ENCODE results near the gene ENOX2.

The ENOX2 gene

DNA sequence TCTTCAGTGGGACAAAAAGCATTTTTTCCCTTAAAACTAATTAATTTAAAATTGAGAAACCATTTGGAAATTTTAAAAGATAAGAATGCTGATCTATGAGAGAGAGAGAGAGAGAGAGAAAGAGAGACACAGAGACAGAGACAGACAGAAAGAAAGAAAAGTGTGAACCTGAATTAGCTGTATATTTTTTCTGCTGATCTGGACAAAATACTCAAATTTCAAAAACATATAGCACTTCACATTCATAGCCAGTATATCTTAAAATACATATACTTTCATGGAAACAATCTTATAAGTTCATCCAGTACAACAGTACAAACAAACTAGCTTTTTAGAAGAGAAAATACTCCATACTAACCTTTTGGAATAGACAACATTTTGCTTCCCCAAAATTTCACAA, 18.4 kb downstream of the ENOX2 start:
- H3K79me2 ChIP-seq (ENCODE audit: control insufficient read depth, insufficient read depth, low read length, poor library complexity), result no peaks in the 10 kb centered on the region
- H4K12ac ChIP-seq (ENCODE audit: low read depth, low read length), result no peak overlapping the region
- no peaks in the 10 kb centered on the region for H3K9me3 ChIP-seq (ENCODE audit: insufficient read depth, low read depth, low read length)
- no peak overlapping the region for H3K4me2 ChIP-seq (ENCODE audit: low read length)
- no peak overlapping the region for H3K27ac ChIP-seq (ENCODE audit: low read depth, low read length)
- no peak overlapping the region for H3K23ac ChIP-seq (ENCODE audit: low read length)
- H3K4ac ChIP-seq (ENCODE audit: low read depth, low read length), result no peak overlapping the region
- H3K4me1 ChIP-seq (ENCODE audit: control insufficient read depth in 1 of 2, insufficient read depth in 2 of 2, low read length in 2 of 2), result no peaks in the 10 kb centered on the region
- no peak overlapping the region for H2AK5ac ChIP-seq (ENCODE audit: low read length)
- H2AFZ ChIP-seq (ENCODE audit: insufficient read depth, low read length, poor library complexity), result no peak overlapping the region
- no peak for DNase-seq
- H2BK120ac ChIP-seq (ENCODE audit: insufficient read depth, low read length, poor library complexity), result no peak overlapping the region
- no peak overlapping the region for H4K8ac ChIP-seq (ENCODE audit: low read depth, low read length)
- H3K36me3 ChIP-seq (ENCODE audit: control insufficient read depth in 1 of 2, insufficient read depth in 2 of 2, low read length in 2 of 2), result no peaks in the 10 kb centered on the region
- no peaks in the 10 kb centered on the region for H3K27me3 ChIP-seq (ENCODE audit: insufficient read depth, low read length)
- H3K9ac ChIP-seq (ENCODE audit: low read length), result no peak overlapping the region
- no peak overlapping the region for H3K14ac ChIP-seq (ENCODE audit: low read length)
- no peak overlapping the region for H3K4me3 ChIP-seq (ENCODE audit: low read depth, low read length)
- H2BK12ac ChIP-seq (ENCODE audit: low read length), result no peak overlapping the region
- no peak overlapping the region for H2BK5ac ChIP-seq (ENCODE audit: low read depth, low read length, poor library complexity)
- H4K91ac ChIP-seq (ENCODE audit: low read depth, low read length), result no peak overlapping the region
- H3K18ac ChIP-seq (ENCODE audit: low read length), result no peak overlapping the region
- no peaks in the 10 kb centered on the region for H3K79me1 ChIP-seq (ENCODE audit: low read length)

DNA sequence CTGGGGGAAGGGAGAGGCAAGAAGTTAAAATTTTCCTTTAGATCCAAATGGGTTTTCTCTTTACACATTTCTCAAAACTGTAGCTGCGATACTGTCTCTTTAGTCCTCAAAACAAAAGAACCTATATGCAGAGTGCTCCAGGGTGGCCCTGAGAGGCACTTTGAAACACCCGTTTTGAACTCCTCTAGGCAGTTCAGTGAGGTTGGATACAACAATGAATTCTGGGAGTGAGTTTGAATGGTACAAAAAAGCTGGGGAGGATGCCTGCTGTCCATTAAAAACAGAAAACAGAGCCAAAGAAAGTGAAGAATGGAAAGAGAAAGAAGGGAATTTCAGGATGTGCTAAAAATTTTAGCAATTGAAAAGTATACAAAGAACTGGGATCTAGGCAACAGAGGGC, 23.1 kb downstream of the ENOX2 start:
- no peak overlapping the region for H2AK5ac ChIP-seq (ENCODE audit: low read length)
- H3K4me3 ChIP-seq (ENCODE audit: low read depth, low read length), result no peak overlapping the region
- no peak overlapping the region for H2BK12ac ChIP-seq (ENCODE audit: low read length)
- DNase-seq, result no peak
- no peaks in the 10 kb centered on the region for H3K4me1 ChIP-seq (ENCODE audit: control insufficient read depth in 1 of 2, insufficient read depth in 2 of 2, low read length in 2 of 2)
- H2BK120ac ChIP-seq (ENCODE audit: insufficient read depth, low read length, poor library complexity), result no peak overlapping the region
- H4K12ac ChIP-seq (ENCODE audit: low read depth, low read length), result no peak overlapping the region
- no peak overlapping the region for H3K14ac ChIP-seq (ENCODE audit: low read length)
- H3K36me3 ChIP-seq (ENCODE audit: control insufficient read depth in 1 of 2, insufficient read depth in 2 of 2, low read length in 2 of 2), result no peaks in the 10 kb centered on the region
- no peaks in the 10 kb centered on the region for H3K27me3 ChIP-seq (ENCODE audit: insufficient read depth, low read length)
- H4K91ac ChIP-seq (ENCODE audit: low read depth, low read length), result no peak overlapping the region
- H3K79me2 ChIP-seq (ENCODE audit: control insufficient read depth, insufficient read depth, low read length, poor library complexity), result no peaks in the 10 kb centered on the region
- H3K4me2 ChIP-seq (ENCODE audit: low read length), result no peak overlapping the region
- H3K4ac ChIP-seq (ENCODE audit: low read depth, low read length), result no peak overlapping the region
- no peak overlapping the region for H3K9ac ChIP-seq (ENCODE audit: low read length)
- no peaks in the 10 kb centered on the region for H3K9me3 ChIP-seq (ENCODE audit: insufficient read depth, low read depth, low read length)
- no peak overlapping the region for H2BK5ac ChIP-seq (ENCODE audit: low read depth, low read length, poor library complexity)
- no peak overlapping the region for H2AFZ ChIP-seq (ENCODE audit: insufficient read depth, low read length, poor library complexity)
- no peaks in the 10 kb centered on the region for H3K79me1 ChIP-seq (ENCODE audit: low read length)
- no CpG with 5 or more reads among the region's 2 CpGs for WGBS (ENCODE audit: extremely low coverage, insufficient coverage, insufficient read length)
- H3K23ac ChIP-seq (ENCODE audit: low read length), result no peak overlapping the region
- no peak overlapping the region for H4K8ac ChIP-seq (ENCODE audit: low read depth, low read length)
- H3K27ac ChIP-seq (ENCODE audit: low read depth, low read length), result no peak overlapping the region
- H3K18ac ChIP-seq (ENCODE audit: low read length), result no peak overlapping the region

DNA sequence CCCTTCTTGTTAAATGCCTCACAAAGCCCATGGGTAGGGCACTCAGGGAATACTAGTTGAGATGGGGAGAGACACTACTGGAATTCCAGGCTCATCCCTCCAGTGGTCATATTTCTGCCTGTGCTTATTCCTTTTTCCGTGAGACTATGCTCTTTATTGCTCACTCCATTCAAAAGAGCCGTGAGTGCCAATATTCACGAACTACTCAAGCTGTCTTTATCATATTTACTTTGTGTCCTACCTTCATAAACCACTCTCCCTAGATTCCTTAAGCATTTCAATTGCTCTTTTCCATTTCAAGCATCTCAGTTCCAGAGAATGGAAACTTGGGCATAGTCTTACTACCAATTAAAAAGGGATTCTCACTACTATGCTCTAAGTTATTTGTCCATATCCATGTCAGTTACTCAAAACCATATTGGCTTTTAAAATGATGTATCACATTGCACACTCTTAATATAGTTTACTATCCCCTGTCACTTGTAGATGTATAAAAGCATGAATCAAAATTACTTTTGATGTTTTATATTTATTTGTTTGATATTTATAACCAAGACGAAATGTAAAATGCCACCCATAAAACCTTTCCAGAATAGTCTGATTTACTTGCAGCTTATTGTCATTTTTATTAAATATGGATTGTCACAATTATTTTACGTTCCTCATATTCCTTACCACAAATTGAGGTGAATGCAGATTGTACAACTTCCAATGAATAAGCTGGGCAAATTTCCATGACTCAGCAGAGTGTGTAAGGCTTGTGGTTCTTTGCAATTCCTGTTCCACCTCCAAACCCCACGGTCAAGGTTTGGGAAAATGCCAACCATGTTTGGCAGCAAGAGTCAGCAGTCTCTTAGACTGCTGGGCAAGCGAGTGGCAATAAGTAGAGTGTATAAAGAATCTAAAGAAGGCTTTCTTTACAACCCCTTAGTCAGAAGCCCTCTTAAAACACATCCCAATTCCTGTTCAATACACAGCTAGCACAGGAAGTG, 24.4 kb downstream of the ENOX2 start:
- Histone ChIP-seq H2AK5ac (ENCODE audit: low read length) (no peak overlapping the region), H3K4me3 (ENCODE audit: low read depth, low read length) (no peak overlapping the region), H2BK12ac (ENCODE audit: low read length) (no peak overlapping the region), H4K8ac (ENCODE audit: low read depth, low read length) (no peak overlapping the region), H3K9me3 (ENCODE audit: insufficient read depth, low read depth, low read length) (no peaks in the 10 kb centered on the region), H3K27me3 (ENCODE audit: insufficient read depth, low read length) (no peaks in the 10 kb centered on the region), H3K79me1 (ENCODE audit: low read length) (no peaks in the 10 kb centered on the region), H3K79me2 (ENCODE audit: control insufficient read depth, insufficient read depth, low read length, poor library complexity) (no peaks in the 10 kb centered on the region), H3K4ac (ENCODE audit: low read depth, low read length) (no peak overlapping the region), H3K14ac (ENCODE audit: low read length) (no peak overlapping the region), H4K12ac (ENCODE audit: low read depth, low read length) (no peak overlapping the region), H3K9ac (ENCODE audit: low read length) (no peak overlapping the region), H3K27ac (ENCODE audit: low read depth, low read length) (no peak overlapping the region), H3K4me2 (ENCODE audit: low read length) (no peak overlapping the region), H3K18ac (ENCODE audit: low read length) (no peak overlapping the region), H2BK120ac (ENCODE audit: insufficient read depth, low read length, poor library complexity) (no peak overlapping the region), H2AFZ (ENCODE audit: insufficient read depth, low read length, poor library complexity) (no peak overlapping the region), H3K4me1 (ENCODE audit: control insufficient read depth in 1 of 2, insufficient read depth in 2 of 2, low read length in 2 of 2) (no peaks in the 10 kb centered on the region), H4K91ac (ENCODE audit: low read depth, low read length) (no peak overlapping the region), H3K36me3 (ENCODE audit: control insufficient read depth in 1 of 2, insufficient read depth in 2 of 2, low read length in 2 of 2) (no peaks in the 10 kb centered on the region), H3K23ac (ENCODE audit: low read length) (no peak overlapping the region), H2BK5ac (ENCODE audit: low read depth, low read length, poor library complexity) (no peak overlapping the region)
- no CpG with 5 or more reads among the region's 7 CpGs for WGBS (ENCODE audit: extremely low coverage, insufficient coverage, insufficient read length)
- no peak for DNase-seq

DNA sequence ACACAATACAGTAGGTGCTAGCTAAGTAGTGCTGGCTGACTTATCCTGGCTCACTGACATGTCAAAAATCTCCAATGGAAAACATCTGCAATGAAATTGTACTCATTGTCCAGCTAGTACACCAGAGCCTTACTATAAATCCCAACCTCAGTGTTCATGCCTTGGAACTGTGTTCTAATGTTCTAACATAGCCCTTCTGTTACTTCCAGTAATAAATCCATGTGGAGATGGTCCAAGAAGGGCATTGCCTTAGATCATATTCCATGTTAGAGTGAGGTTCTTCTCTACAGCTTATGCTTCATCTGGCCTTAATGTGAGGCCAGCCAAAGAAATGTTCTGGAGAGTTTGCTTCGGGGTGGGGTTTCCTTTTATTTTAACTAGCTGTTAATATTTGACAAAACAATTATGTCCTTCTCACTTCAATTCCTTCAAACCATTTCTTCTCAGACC, 25.1 kb downstream of the ENOX2 start:
- Histone ChIP-seq H3K9ac (ENCODE audit: low read length) (no peak overlapping the region), H3K9me3 (ENCODE audit: insufficient read depth, low read depth, low read length) (no peaks in the 10 kb centered on the region), H2BK5ac (ENCODE audit: low read depth, low read length, poor library complexity) (no peak overlapping the region), H3K27ac (ENCODE audit: low read depth, low read length) (no peak overlapping the region), H2AK5ac (ENCODE audit: low read length) (no peak overlapping the region), H4K12ac (ENCODE audit: low read depth, low read length) (no peak overlapping the region), H4K91ac (ENCODE audit: low read depth, low read length) (no peak overlapping the region), H3K4me2 (ENCODE audit: low read length) (no peak overlapping the region), H2BK12ac (ENCODE audit: low read length) (no peak overlapping the region), H3K23ac (ENCODE audit: low read length) (no peak overlapping the region), H2BK120ac (ENCODE audit: insufficient read depth, low read length, poor library complexity) (no peak overlapping the region), H3K4ac (ENCODE audit: low read depth, low read length) (no peak overlapping the region), H3K27me3 (ENCODE audit: insufficient read depth, low read length) (no peaks in the 10 kb centered on the region), H2AFZ (ENCODE audit: insufficient read depth, low read length, poor library complexity) (no peak overlapping the region), H3K4me3 (ENCODE audit: low read depth, low read length) (no peak overlapping the region), H4K8ac (ENCODE audit: low read depth, low read length) (no peak overlapping the region), H3K18ac (ENCODE audit: low read length) (no peak overlapping the region), H3K14ac (ENCODE audit: low read length) (no peak overlapping the region), H3K36me3 (ENCODE audit: control insufficient read depth in 1 of 2, insufficient read depth in 2 of 2, low read length in 2 of 2) (no peaks in the 10 kb centered on the region), H3K4me1 (ENCODE audit: control insufficient read depth in 1 of 2, insufficient read depth in 2 of 2, low read length in 2 of 2) (no peaks in the 10 kb centered on the region), H3K79me2 (ENCODE audit: control insufficient read depth, insufficient read depth, low read length, poor library complexity) (no peaks in the 10 kb centered on the region), H3K79me1 (ENCODE audit: low read length) (no peaks in the 10 kb centered on the region)
- DNase-seq, result no peak
- no CpG with 5 or more reads among the region's 1 CpG for WGBS (ENCODE audit: extremely low coverage, insufficient coverage, insufficient read length)

Data from trophoblast cell (in vitro differentiated cells and primary cell).